ENCODE measurements around the gene CALCOCO1. TPM values are rescaled to one million over a fixed set of nuclear protein-coding genes. Genes with fewer than 3 reads are reported as not detected.

The CALCOCO1 gene
- total RNA-seq, 1 experiment from 2014 or later: 16.8 TPM

- Histone ChIP-seq H3K27me3 (replicated peaks; ENCODE audit: insufficient read depth, low read depth, low read length, poor library complexity) (no peaks in the 10 kb centered on the region), H3K4me3 (ENCODE audit: low read depth, low read length, poor library complexity, severe bottlenecking) (peak overlapping the region; percentile 73), H3K4me1 (ENCODE audit: insufficient read depth, low read length, poor library complexity, severe bottlenecking) (peaks cover 47% of the 10 kb centered on the region), H3K36me3 (ENCODE audit: insufficient read depth, low read length, poor library complexity, severe bottlenecking) (peaks cover 18% of the 10 kb centered on the region), H3K9me3 (ENCODE audit: low read depth, low read length, poor library complexity, severe bottlenecking) (no peaks in the 10 kb centered on the region), H3K27ac (ENCODE audit: low read depth, low read length, poor library complexity, severe bottlenecking) (peak overlapping the region; percentile 97)
- no TSS peak for BruUV-seq (replicated peaks)
- ChIA-PET CTCF (interaction anchor here (1.5 to 3.5 kb wide), 2 partner anchors 79 to 135 kb away, joined by 3 to 35 read pairs; no protein-coding TSS in a partner anchor), POLR2A (ENCODE audit: low non-redundant PET) (interaction anchor here (0.7 kb wide), 1 partner anchor 13 kb away, joined by 3 read pairs; no protein-coding TSS in a partner anchor)
- no peak for TF ChIP-seq EZH2 (IDR thresholded peaks at IDR 0.05; ENCODE audit: borderline replicate concordance, low read depth, low read length, poor library complexity, severe bottlenecking)
- TF ChIP-seq CTCF (conservative IDR thresholded peaks at IDR 0.05; ENCODE audit: low read depth, low read length): no peak
- intact Hi-C loops (cut with micrococcal nuclease; ENCODE audit: unreplicated experiment): loop anchor here (2.0 kb wide), 1 partner anchor 51 kb away; the partner anchor contains the start of gene ATF7
- DNase-seq (ENCODE audit: low spot score): peak; percentile 39
These were observed 49.5 kb downstream of the CALCOCO1 start for GRCh38 chr12:53677800-53678148.

GRCh38 chr12:53677016-53677799 lies 50.0 kb downstream of the CALCOCO1 start:
- peaks cover 47% of the 10 kb centered on the region for H3K4me1 ChIP-seq (ENCODE audit: insufficient read depth, low read length, poor library complexity, severe bottlenecking)
- intact Hi-C loops (cut with micrococcal nuclease; ENCODE audit: unreplicated experiment): loop anchor here (2.0 kb wide), 1 partner anchor 50 kb away; the partner anchor contains the start of gene ATF7
- BruUV-seq (replicated peaks): no TSS peak
- peak overlapping the region; percentile 97 for H3K27ac ChIP-seq (ENCODE audit: low read depth, low read length, poor library complexity, severe bottlenecking)
- H3K27me3 ChIP-seq (replicated peaks; ENCODE audit: insufficient read depth, low read depth, low read length, poor library complexity): no peaks in the 10 kb centered on the region
- peak; percentile 73 for DNase-seq (ENCODE audit: low spot score)
- ChIA-PET CTCF (interaction anchor here (0.7 to 3.5 kb wide), 4 partner anchors 67 to 850 kb away, joined by 3 to 35 read pairs (median 4); no protein-coding TSS in a partner anchor), POLR2A (ENCODE audit: low non-redundant PET) (interaction anchor here (0.6 to 0.7 kb wide), 4 partner anchors 13 to 560 kb away, joined by 3 to 4 read pairs (median 3); partner anchors contain the start of gene HOXC10)
- TF ChIP-seq CTCF (conservative IDR thresholded peaks at IDR 0.05; ENCODE audit: low read depth, low read length): no peak
- TF ChIP-seq EZH2 (IDR thresholded peaks at IDR 0.05; ENCODE audit: borderline replicate concordance, low read depth, low read length, poor library complexity, severe bottlenecking): no peak
- peaks cover 24% of the 10 kb centered on the region for H3K36me3 ChIP-seq (ENCODE audit: insufficient read depth, low read length, poor library complexity, severe bottlenecking)
- H3K9me3 ChIP-seq (ENCODE audit: low read depth, low read length, poor library complexity, severe bottlenecking): no peaks in the 10 kb centered on the region
- H3K4me3 ChIP-seq (ENCODE audit: low read depth, low read length, poor library complexity, severe bottlenecking): peak overlapping the region; percentile 73

GRCh38 chr12:53676656-53677015 lies 50.6 kb downstream of the CALCOCO1 start:
- Histone ChIP-seq H3K9me3 (ENCODE audit: low read depth, low read length, poor library complexity, severe bottlenecking) (no peaks in the 10 kb centered on the region), H3K36me3 (ENCODE audit: insufficient read depth, low read length, poor library complexity, severe bottlenecking) (peaks cover 30% of the 10 kb centered on the region), H3K4me1 (ENCODE audit: insufficient read depth, low read length, poor library complexity, severe bottlenecking) (peaks cover 49% of the 10 kb centered on the region), H3K27ac (ENCODE audit: low read depth, low read length, poor library complexity, severe bottlenecking) (peak overlapping the region; percentile 97), H3K27me3 (replicated peaks; ENCODE audit: insufficient read depth, low read depth, low read length, poor library complexity) (no peaks in the 10 kb centered on the region), H3K4me3 (ENCODE audit: low read depth, low read length, poor library complexity, severe bottlenecking) (peak overlapping the region; percentile 73)
- no peak for TF ChIP-seq CTCF (conservative IDR thresholded peaks at IDR 0.05; ENCODE audit: low read depth, low read length)
- no peak for TF ChIP-seq EZH2 (IDR thresholded peaks at IDR 0.05; ENCODE audit: borderline replicate concordance, low read depth, low read length, poor library complexity, severe bottlenecking)
- peak; percentile 76 for DNase-seq (ENCODE audit: low spot score)
- TSS peak; percentile 91 for BruUV-seq (replicated peaks)
- intact Hi-C loops (cut with micrococcal nuclease; ENCODE audit: unreplicated experiment): loop anchor here (1.0 to 2.0 kb wide), 2 partner anchors 50 to 133 kb away; partner anchors contain the start of gene ATF7
- ChIA-PET POLR2A (ENCODE audit: low non-redundant PET) (interaction anchor here (0.6 to 1.0 kb wide), 3 partner anchors 133 to 561 kb away, joined by 3 to 4 read pairs (median 3); partner anchors contain the start of gene HOXC10), CTCF (interaction anchor here (0.6 to 3.5 kb wide), 5 partner anchors 67 to 850 kb away, joined by 3 to 35 read pairs (median 4); no protein-coding TSS in a partner anchor)
